Kidney (tissue), 14 donors: ENCODE data around the gene DYNC1I1. TPM values are rescaled to one million over a fixed set of nuclear protein-coding genes. Genes with fewer than 3 reads are reported as not detected.

Experiments used
- DNase-seq, 5 donors: peaks; one replicate each; pipeline ENCODE4 v3.0.0-alpha.2; 2013 to 2020
- FAIRE-seq: peaks from 2 replicates; lab custom pipeline; 2012; peaks lifted over from hg19 to GRCh38; lab: Jason Lieb, UNC
- H3K27ac ChIP-seq, 2 donors: one replicate each; pipeline ENCODE4 v1.7.0; 2013; ENCODE audit warnings: low read depth in 2 of 2, low read length in 2 of 2, inconsistent platforms in 1 of 2
- H3K27me3 ChIP-seq: one replicate; pipeline ENCODE4 v1.7.1; 2013; ENCODE audit warnings: low read length, inconsistent platforms; ENCODE audit not compliant: control insufficient read depth, insufficient read depth
- H3K36me3 ChIP-seq, 3 donors: one replicate each; pipeline versions ENCODE4 v1.7.0 to v1.7.1; 2013; ENCODE audit warnings: low read length in 3 of 3, control low read depth in 1 of 3, inconsistent platforms in 1 of 3; ENCODE audit not compliant: insufficient read depth in 3 of 3, control insufficient read depth in 2 of 3
- H3K4me1 ChIP-seq, 3 donors: one replicate each; pipeline versions ENCODE4 v1.7.0 to v1.7.1; 2013; ENCODE audit warnings: low read length in 3 of 3, inconsistent platforms in 1 of 3, low read depth in 1 of 3; ENCODE audit not compliant: control insufficient read depth in 2 of 3, insufficient read depth in 2 of 3
- H3K4me3 ChIP-seq, 3 donors: one replicate each; pipeline versions ENCODE4 v1.7.0 to v1.8.1; 2013; ENCODE audit warnings: low read length in 3 of 3, control low read depth in 1 of 3, inconsistent platforms in 1 of 3
- H3K9ac ChIP-seq, 3 donors: one replicate each; pipeline versions ENCODE4 v1.7.0 to v1.7.1; 2013; ENCODE audit warnings: low read length in 3 of 3, control low read depth in 1 of 3, inconsistent platforms in 1 of 3
- H3K9me3 ChIP-seq, 3 donors: one replicate each; pipeline versions ENCODE4 v1.7.0 to v1.7.1; 2013; ENCODE audit warnings: low read length in 3 of 3, control low read depth in 1 of 3, inconsistent platforms in 1 of 3; ENCODE audit not compliant: control insufficient read depth in 2 of 3, insufficient read depth in 1 of 3
- CTCF ChIP-seq: IDR thresholded peaks from 3 replicates; pipeline ENCODE4 v1.5.1; 2012; ENCODE audit warnings: mild to moderate bottlenecking, moderate library complexity, borderline replicate concordance; ENCODE audit not compliant: insufficient read depth; ENCODE audit errors: extremely low read depth
- intact Hi-C: fragments of 100-400 bp; cut with DNase I; formaldehyde crosslinking; loops from one replicate; pipeline ENCODE4 v1.11.1; 2022
- polyA plus RNA-seq: library from polyadenylated mRNA; stranded (reverse); fragments of 350-450 nt; fragmentation: Illumina TruSeq; extraction: RNeasy Lipid Tissue Mini Kit (QIAGEN cat#74804); gene quantifications from one replicate; pipeline ENCODE4 v1.2.3, GENCODE V29; 2014; ENCODE audit warnings: low read depth, low replicate concordance; ENCODE audit not compliant: insufficient read depth
- total RNA-seq: library from RNA; stranded (reverse); fragmentation: NEBNext Ultra II Directional; extraction: Animal tissue kit (Norgen Biotek cat#: 25700); gene quantifications from one replicate; pipeline ENCODE4 v1.2.1, GENCODE V29; 2021
- donor health status: control.
- donor health status: control.
- donor health status: control.
- donor health status: control.
- donor health status: control.
- donor health status: DM: yes; HTN: yes; CAD: no.
- donor health status: Normal renal cell carcinoma (clear cell type).

The DYNC1I1 gene
- total and polyA plus RNA-seq, 2 donors from 2014 or later, result 2.3 to 2.6 TPM

DNA sequence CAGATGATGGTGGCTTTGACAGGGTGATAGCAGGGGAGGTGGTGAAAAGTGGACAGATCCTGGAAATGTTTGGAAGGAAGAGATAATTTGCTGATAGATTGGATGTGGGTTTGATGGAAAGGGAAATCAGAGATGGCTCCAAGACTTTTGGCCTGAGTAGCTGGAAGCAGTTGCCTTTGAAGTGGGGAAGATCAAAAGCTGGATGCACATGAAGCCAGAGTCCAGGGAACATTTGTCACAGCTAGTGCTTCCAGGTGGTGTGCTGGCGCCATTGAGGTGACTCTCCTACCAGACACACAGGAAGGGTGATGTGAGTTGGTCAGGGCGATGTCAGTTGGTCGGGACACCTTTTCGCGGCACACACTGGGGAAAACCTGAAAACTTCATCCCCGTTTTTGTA, 15.9 kb downstream of the DYNC1I1 start:
- H3K9ac ChIP-seq, result no peak overlapping the region
- intact Hi-C loops, result no loop called here
- no peaks in the 10 kb centered on the region for H3K27me3 ChIP-seq
- no peak for TF ChIP-seq CTCF
- no peaks in the 10 kb centered on the region for H3K36me3 ChIP-seq
- FAIRE-seq (no peak), DNase-seq (no peak)
- H3K27ac ChIP-seq, result no peak overlapping the region
- no peaks in the 10 kb centered on the region for H3K9me3 ChIP-seq
- H3K4me3 ChIP-seq, result no peak overlapping the region
- no peaks in the 10 kb centered on the region for H3K4me1 ChIP-seq

GRCh38 chr7:95788884-95789283, 16.5 kb downstream of the DYNC1I1 start:
- no peak for FAIRE-seq
- Histone ChIP-seq H3K27ac (no peak overlapping the region), H3K9me3 (no peaks in the 10 kb centered on the region), H3K9ac (no peak overlapping the region), H3K4me3 (no peak overlapping the region), H3K4me1 (no peaks in the 10 kb centered on the region), H3K36me3 (no peaks in the 10 kb centered on the region), H3K27me3 (no peaks in the 10 kb centered on the region)
- no peak for DNase-seq
- intact Hi-C loops, result no loop called here
- TF ChIP-seq CTCF, result no peak

DNA sequence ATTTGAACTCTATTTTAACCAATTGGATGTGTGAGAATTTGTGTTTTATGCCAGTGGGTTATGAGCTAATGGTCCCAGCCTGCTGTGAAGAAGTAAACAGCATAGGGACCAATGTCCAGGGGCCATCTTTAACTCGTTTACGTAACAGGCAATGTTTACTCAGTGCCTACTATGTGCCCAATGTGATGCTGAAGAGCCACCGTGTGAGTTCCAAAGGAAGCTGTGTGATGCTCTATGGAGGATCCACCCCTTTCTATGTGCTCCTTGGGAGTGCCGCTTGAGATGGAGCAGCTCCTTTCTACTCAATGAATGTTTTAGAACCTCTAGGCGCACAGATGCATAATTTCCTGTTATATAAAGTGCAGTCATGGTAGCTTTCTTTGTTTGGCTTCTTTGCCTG, 21.3 kb downstream of the DYNC1I1 start:
- no peak for TF ChIP-seq CTCF
- Histone ChIP-seq H3K27ac (no peak overlapping the region), H3K4me3 (no peak overlapping the region), H3K27me3 (no peaks in the 10 kb centered on the region), H3K4me1 (no peaks in the 10 kb centered on the region), H3K9ac (no peak overlapping the region), H3K9me3 (no peaks in the 10 kb centered on the region), H3K36me3 (no peaks in the 10 kb centered on the region)
- FAIRE-seq (no peak), DNase-seq (no peak)
- intact Hi-C loops, result no loop called here

DNA sequence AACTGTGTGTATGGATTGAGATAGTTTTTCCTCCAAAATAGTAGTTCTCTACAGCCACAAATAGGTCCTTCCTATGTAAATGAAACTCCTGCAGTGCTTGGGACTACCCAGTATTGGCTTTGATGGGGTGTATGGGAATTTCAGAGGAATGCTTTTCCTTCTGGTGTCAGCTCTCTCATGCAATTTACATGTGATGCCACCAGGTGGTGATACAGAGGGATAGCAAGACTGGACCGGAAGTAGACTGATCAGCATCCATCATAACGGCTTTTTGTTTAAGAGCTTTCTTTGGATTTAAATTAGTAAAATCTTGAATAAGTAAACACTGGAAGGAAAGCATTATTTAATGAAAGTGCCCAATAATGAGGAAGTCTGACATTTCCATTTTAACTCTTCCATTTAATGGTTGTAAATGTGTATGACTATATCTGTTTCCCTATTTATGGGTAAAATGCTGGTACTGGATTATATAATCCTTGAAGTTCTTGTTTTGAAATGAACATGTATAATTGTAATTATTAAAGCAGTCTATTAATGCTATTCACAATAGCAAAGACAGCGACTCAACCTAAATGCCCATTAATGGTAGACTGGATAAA, 22.7 kb downstream of the DYNC1I1 start:
- no peak overlapping the region for H3K4me3 ChIP-seq
- intact Hi-C loops, result no loop called here
- no peak overlapping the region for H3K27ac ChIP-seq
- H3K36me3 ChIP-seq, result no peaks in the 10 kb centered on the region
- FAIRE-seq, result no peak
- H3K9ac ChIP-seq, result no peak overlapping the region
- TF ChIP-seq CTCF, result peak; percentile 34
- no peaks in the 10 kb centered on the region for H3K4me1 ChIP-seq
- no peak for DNase-seq
- no peaks in the 10 kb centered on the region for H3K9me3 ChIP-seq
- H3K27me3 ChIP-seq, result no peaks in the 10 kb centered on the region
